Activated naive CD4-positive, alpha-beta T cell treated with anti-CD3 and anti-CD28 coated beads, Interleukin-2, amount 50 U/mL, for 72 hours (primary cell): ENCODE results near the gene PRKCB. TPM values are rescaled to one million over a fixed set of nuclear protein-coding genes. Genes with fewer than 3 reads are reported as not detected.

Experiments used
- ATAC-seq, 2 donors: fragments of 150-1000 bp; cut with Tn5 transposase; 2 replicates each; pipeline ENCODE4 v1.10.0; 2021; ENCODE audit warnings: mild to moderate bottlenecking in 2 of 2, moderate library complexity in 2 of 2
- DNase-seq, 2 donors: peaks; one replicate each; pipeline ENCODE4 v3.0.0; 2021 to 2022; ENCODE audit warnings: low spot score in 2 of 2
- H3K27ac Mint-ChIP-seq, 2 donors: one replicate each; pipeline ENCODE4 v1.8.0; 2022; ENCODE audit warnings: mild to moderate bottlenecking in 2 of 2, mixed read lengths in 2 of 2
- H3K36me3 Mint-ChIP-seq, 2 donors: one replicate each; pipeline ENCODE4 v1.8.0; 2022; ENCODE audit warnings: mixed read lengths in 2 of 2
- H3K9me3 Mint-ChIP-seq, 2 donors: one replicate each; pipeline ENCODE4 v1.8.0; 2022; ENCODE audit warnings: mixed read lengths in 2 of 2
- total RNA-seq, 2 donors: library from RNA; stranded (reverse); gene quantifications; one replicate each; pipeline ENCODE4 v1.2.3, GENCODE V29; 2022

PRKCB gene
- total RNA-seq, 2 donors from 2014 or later: 47.8 to 89.9 TPM

DNA sequence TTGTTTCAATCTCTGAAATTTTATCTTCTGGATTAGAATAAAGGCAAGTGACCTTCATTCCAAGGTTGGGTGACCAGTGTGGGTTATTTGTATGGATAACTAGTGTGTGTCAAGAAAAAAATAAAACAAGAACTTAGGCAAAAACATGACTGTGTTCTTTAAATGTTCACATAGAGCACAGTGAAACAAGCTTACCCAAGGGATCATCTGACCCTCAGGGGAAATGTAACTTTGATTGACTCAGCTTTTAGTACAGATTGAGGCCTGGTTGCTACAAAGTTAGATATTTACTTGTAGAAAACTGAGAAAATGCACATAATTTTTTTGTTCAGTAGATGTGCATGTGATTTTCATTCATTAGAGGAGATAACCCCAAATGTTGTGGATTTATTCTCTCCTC is 427.0 kb downstream of the PRKCB start:
- Mint-ChIP-seq H3K9me3 (peaks cover 5% of the 10 kb centered on the region in 2 donors), H3K27ac (no peak overlapping the region), H3K36me3 (peaks cover 0 to 4% of the 10 kb centered on the region in 2 donors)
- DNase-seq: no peak
- ATAC-seq: no peak

Other genes with a start within 250 kb of the PRKCB start
- 100 to 1,000 TPM; 123 to 150 TPM for gene NDUFAB1, start 239.7 kb upstream of the PRKCB start, total RNA-seq
- gene PALB2, start 194.7 kb upstream of the PRKCB start, total RNA-seq: 10 to 100 TPM; 21.6 to 22.9 TPM
- gene DCTN5, start 194.5 kb upstream of the PRKCB start, total RNA-seq: 10 to 100 TPM; 71.2 to 88.0 TPM
- 10 to 100 TPM; 80.0 to 93.4 TPM for gene PLK1, start 157.1 kb upstream of the PRKCB start, total RNA-seq
- gene ERN2, start 122.8 kb upstream of the PRKCB start, total RNA-seq: not detected
- gene CHP2, start 81.0 kb upstream of the PRKCB start, total RNA-seq: not detected